Measurements from ENCODE around the gene MYL5.

MYL5 gene

DNA sequence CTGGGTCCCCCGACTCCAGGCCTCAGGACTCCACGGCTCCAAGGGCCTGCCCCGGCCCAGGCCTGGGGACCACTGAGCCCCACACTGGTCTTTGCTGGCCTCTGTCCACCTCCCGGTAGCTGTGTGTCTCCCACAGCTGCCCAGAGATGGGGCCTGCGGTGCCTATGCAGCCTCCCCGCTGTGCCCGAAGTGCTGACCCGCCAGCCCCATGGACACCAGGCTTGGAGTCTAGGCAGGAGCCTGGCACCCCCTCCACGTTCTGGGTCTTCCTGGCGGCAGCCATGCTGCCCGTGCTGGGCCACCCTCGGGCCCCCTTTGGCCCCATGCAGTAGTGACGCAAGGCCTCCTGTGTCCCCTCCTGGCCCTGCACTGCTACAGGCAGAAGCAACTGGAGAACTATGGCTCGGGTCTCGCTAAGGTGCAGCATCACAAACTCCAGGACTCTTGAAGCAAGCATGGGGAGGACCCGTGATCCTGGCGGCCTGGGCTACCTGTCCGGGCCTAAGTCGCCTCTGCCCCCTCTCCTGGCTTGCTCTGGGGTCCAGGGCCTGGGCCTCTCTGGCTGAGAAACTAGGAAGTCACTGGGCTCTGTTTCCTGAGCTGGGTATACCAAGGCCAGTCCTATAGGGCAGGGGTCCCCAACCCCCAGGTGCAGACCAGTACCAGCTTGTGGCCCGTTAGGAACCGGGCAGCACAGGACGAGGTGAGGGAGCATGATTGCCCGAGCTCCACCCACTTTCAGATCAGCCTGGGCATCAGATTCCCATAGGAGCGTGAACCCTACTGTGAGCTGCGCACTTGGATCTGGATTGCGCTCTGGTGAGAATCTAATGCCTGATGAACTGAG is 917 bp downstream of the MYL5 start:
- DNase-seq: peak in 2 of 5 experiments; percentile 5 to 30

DNA sequence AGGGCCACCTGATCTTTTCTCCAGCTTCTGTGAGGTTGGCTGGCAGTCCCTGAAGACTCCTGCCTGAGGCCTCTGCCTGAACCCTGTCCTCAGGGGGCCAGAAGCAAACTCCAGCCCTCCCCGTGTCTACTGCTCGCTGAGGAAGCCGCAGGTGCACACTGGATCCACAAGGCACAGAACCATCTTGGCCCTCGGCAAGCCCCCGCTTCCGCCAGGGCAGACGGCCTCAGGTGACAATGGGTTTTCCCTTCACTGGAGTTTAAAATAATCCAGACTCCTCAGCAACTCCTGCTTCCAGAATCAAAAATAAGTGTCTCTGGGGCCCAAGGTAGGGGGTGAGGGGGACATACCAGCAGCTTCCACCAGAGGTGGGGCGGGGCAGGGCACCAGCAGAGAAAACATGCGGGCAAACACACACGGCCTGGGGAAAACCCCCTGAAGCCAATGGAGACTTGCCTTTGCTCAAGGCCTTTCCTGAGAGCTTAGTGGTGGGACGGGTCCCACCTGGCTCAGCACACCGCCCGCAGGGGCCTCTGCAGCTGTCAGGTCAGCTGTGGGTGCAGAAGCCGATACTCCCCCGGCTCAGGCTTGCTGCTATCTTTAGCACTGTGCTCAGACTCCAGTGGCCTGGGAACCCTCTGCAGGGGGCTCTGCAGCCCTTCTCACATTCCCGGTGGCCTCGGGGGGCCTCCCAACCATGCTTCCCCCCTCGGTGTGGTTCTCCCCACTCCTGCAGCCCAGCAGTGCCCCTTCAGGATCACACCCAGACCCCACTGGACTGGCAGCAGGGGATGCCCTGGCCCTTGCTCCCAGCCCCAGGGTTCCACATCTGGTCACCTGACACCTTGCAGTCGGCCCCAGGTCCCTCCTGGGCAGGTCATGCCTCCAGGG is 1.9 kb downstream of the MYL5 start:
- DNase-seq: no peak

DNA sequence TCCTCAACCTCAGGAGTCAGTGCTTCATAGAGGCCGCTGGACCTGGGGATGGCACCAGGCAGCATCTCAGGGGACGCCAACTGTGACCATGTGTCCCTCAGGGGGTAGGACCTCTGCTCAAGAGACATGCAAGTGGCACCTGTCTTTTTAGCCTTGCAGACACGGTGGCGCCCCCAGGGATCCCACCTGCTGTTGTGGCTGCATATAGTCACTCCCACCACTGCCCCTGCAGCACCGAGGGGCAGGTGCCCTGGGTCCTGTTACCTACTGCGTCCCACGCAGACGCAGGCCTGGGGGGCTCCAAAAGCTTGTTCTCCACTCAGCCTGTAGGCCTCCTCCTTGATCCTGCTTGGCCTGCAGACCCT is 2.5 kb downstream of the MYL5 start:
- no peak for DNase-seq

DNA sequence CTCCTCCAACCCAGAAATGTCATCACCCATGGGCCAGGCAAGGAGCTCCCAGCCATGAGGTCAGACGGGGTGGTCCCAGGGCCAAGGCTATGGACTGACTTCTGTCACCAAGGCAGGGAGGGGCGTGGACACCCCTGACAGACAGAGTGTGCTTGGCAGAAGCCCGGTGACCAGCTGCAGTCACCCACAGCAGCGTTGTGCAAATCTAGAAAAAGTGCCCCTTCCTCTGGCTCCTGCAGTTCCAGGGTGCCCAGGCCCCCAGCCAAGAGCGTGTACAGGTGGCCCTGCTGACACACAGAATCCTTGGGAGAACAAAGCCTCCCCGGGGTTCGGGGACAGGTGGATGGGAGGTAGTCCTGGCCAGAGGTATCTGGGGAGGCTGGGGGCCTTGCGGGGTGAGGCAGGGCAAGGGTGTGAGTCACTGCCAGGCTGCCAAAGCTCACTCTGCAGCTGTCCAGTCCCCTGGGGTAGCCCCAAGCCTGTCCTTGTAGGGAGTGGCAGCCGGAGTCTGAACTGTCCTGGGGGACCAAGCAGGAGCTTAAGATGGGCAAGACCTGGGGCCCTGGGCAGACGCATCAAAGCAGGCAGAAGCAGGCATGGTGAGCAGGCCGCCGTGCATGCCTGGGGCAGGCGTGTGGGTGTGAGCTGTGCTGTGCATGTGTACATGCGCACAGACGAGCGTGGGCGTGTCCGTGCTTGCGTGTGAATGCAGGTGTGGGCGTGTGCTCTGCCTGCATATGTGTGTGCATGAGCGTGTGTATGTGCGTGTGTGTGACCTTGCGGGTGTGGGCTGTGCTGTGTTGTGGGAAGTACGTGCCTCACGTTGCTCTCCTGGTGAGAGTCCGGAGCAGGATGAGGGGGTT is 3.3 kb downstream of the MYL5 start:
- peak in 1 of 5 experiments; percentile 72 for DNase-seq

DNA sequence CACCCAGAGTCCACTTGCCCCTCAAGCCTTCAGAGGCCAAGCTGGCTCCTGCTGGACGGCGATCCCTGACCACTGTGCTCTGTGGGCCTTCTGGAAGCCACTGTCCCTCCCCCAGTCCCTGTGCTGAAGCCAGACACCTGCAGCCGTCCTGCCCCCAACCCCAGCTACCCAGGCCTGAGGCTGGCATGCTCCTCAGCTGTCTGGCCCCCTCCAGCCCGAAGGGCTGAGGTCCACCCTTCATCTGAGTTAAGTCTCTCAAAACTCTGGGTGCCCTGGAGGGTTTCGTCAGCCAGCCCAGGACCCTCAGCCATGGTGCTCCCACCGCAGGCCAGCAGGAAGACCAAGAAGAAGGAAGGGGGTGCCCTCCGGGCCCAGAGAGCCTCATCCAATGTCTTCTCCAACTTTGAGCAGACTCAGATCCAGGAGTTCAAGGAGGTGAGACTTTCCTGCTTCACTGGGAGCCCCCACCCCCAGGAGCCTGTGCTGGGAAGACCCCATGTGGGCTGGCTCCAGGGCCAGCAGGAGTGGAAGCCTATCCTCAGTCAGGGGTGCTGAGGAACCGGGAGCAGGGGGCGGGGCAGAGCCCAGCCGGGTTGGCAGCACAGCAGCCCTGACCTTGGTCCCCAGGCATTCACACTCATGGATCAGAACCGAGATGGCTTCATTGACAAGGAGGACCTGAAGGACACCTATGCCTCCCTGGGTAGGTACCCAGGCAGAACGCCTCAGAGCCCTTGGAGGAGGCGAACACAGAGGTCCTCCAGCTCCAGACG is 4.2 kb downstream of the MYL5 start:
- DNase-seq: no peak

DNA sequence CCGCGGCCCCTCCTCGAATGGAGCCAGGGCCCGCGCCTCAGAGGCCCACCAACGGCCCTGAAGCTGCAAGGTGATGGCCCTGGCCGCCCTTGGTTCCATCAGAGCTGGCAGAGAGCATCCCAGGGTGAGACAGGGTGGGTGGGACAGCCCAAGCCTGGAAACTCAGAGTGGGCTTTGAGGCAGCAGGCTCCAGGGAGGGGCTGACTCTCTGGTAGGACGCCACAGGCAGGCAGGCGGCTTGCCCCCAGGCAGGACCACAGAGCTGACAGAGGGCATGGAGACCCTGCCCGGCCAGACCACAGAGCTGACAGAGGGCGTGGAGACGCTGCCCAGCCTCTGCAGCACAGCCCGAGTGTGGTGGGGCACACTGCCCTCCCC is 4.8 kb downstream of the MYL5 start:
- no peak for DNase-seq

DNA sequence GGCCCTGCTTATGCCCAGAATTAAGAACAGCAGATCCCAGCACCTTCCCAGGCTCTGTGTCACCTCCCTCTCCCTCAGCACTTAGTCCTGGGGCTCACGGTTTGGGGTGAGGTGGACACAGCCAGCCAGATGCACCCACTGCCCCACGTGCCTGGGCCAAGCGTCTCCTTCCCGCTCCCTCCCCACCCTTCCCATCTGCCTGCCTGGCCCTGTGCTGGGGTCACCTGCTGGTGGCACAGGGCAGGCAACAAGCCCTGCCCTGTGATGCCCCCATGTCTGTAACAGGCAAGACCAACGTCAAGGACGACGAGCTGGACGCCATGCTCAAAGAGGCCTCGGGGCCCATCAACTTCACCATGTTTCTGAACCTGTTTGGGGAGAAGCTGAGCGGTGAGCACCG is 5.3 kb downstream of the MYL5 start:
- no peak for DNase-seq

DNA sequence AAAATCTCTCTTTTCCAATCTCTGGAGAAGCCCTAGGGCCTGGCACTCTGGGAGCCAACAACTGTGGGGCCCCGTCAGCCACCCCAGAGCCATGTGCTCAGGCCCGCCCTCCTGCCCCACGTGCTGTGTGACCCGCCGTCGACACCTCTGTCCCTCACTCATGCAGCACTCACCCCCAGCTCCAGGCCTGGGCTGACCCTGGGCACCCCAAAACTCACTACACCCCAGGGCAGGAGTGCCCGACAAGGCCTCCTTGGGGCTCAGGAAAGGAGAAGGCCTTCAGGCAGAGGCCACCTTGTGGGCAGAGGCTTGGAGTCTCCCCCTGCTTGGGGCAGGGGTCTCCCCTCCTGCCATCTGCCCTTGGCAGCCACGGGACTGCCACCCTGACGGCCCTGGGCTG is 5.7 kb downstream of the MYL5 start:
- no peak for DNase-seq

DNA sequence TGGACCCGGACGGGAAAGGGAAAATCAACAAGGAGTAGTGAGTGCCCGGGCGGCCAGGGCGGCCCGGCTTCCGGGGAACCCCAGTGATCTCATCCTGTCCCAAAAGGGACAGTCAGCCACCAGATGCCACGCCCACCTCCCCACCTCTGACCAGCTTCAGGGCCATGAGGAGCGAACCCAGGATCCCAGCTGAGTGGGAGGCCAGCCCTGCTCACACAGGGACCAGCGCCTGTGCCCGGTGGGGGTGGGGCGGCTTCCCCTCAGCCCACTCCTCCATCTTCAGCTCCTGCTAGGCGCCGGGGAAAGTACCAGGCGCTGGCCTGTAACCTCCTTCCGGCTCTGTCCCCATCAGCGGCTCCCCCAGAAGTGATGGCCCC is 6.2 kb downstream of the MYL5 start:
- no peak for DNase-seq

DNA sequence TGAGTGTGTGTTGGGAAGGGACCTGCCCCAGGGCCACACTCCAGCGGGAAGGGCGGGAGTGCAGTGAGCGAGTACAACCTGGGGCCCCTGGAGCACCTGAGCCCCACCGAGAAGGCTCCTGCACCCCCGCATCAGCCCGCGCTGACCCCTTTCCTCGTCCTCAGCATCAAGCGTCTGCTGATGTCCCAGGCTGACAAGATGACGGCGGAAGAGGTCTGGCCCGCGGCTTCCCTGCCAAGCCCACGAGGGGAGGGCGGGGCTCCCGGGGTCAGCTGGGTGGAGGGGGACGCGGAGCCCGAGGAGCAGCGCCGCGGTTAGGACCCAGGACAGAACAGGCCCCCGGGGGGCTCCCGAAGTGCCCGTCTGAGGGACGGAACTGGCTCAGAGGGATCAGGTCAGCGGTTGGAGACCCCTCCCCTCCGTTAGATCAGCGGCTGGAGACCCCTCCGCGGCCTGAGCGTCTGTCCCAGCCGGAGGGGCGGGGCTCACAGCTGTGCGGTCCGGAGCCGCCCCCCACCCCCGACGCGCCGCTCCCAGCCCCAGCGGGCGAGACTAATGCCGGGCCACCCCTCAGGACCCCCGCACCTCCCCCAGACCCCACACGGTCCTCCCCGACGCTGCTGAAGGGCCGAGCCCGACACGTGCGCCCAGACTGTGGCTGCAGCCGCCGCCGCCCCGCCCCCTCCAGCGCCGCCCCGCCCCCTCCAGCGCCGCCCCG is 6.7 kb downstream of the MYL5 start:
- peak in 3 of 5 experiments; percentile 36 to 69 (median 57) for DNase-seq

DNA sequence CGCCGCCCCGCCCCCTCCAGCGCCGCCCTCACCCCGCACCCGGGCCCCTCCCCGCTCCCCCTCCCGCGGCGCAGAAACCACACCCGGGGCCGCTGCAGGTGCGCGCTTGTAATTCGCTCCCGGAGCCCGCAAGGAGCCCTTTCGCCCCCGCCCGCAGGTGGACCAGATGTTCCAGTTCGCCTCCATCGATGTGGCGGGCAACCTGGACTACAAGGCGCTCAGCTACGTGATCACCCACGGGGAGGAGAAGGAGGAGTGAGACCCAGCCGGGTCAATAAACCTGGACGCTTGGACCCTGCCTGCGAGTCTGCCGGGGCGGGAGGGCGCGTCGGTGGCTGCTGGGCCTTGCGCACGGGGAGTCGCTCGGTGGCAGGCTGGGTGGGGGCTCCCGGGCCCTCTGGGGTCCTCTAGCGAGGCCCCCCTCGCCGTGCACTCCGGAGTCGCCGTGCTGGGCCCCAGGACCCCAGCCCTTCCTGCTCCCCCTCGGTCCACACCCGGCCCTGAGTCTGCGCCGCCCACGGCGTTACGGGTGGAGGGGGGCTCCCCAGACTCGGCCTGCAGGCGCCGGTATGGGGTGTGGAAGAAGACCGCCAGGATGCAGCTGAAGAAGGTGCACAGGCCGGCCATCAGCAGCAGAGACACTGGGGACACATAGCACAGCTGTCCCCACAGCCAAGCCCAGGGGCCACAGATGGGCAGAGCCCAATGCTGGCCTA is 7.6 kb downstream of the MYL5 start:
- DNase-seq: peak in 4 of 5 experiments; percentile 32 to 60 (median 34)

DNA sequence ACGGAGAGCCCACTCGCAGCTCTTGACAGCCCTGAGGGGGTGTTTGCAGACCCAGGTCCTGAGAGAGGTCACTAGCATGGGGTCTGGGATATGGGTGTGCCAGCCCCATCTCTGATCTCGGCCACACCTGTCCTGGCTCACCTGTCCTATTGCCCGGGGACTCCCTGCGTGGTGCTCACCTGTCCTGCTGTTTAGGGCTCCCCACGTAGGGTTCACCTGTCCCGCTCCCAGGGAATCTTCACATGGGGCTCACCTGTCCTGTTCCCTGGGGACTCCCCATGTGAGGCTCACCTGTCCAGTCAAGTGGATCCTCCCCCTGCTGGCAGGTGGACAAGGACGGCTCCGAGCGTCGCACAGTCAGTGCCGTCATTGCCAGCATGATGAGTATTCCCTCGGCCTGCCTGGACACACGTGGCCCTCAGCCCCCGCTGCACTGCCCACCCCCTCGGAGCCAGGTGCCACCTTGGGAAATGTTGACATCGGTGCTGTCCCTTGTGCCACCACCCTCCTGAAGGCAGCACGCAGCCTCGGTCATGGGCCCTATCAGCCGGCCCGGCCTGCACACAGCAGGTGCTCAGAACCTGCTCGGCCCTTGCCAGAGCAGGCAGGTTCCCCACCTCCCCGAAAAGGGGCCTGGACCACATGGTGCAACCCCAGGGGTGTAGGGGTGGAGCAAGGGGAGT is 8.3 kb downstream of the MYL5 start:
- no peak for DNase-seq

DNA sequence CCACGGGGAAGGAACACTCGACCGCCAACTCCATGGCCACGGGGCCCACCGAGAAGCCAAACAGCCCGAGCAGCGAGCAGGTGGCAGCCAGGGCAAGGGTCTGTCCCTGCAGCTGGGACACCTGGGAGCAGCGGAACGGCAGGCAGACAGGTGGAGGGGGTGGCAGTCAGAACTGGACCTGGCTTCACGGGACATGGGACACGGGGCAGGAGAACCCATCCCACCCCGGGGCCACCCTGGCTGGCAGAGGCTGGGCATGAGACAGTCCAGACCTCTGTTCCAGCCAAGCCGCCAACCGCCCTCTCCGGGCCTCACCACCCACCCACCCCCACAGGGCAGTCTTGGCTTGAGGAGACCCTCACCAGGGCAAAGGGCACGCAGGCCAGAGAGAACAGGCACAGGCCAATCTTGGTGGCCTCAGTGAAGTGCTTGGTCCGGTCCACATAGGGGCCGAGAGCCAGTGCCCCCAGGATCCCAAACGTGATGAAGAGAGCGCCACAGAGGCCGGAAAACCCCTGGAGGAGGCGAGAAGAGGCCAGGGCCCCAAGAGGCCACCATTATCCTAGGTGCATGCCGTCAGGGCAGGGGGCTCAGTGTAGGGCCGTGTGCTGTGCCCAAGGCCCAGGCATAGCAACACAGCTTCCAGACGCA is 9.0 kb downstream of the MYL5 start:
- DNase-seq: no peak

DNA sequence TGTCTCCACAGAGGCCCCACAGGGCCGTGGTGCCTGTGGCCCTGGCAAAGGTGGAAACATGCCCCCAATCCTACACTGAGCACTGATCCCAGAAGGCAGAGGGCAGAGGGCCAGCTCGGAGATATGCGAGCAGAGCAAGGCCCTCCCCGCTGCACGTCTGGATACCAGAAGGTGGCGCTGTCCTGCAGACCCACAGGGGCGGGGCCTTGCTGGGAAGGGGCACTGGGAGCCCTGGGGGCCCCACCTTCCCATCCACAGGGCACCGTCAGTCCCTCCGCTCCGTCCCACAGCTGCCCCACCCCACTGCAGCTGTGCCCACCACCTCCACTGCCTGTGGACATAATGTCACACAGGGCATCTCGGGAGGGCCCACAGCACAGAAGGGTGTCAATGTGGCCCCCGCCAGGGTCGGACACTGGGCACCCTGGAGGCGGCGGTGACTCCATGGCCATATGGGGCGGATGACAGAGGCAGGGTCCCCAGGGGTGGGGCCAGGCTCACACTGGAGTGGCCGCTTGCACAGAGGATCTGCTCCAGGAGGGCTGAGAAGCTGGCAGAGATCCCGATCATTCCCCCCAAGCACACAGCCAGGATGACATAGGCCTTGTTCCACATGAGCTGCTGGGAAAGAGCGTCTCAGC is 9.8 kb downstream of the MYL5 start:
- DNase-seq: peak in 2 of 5 experiments; percentile 18 to 57

DNA sequence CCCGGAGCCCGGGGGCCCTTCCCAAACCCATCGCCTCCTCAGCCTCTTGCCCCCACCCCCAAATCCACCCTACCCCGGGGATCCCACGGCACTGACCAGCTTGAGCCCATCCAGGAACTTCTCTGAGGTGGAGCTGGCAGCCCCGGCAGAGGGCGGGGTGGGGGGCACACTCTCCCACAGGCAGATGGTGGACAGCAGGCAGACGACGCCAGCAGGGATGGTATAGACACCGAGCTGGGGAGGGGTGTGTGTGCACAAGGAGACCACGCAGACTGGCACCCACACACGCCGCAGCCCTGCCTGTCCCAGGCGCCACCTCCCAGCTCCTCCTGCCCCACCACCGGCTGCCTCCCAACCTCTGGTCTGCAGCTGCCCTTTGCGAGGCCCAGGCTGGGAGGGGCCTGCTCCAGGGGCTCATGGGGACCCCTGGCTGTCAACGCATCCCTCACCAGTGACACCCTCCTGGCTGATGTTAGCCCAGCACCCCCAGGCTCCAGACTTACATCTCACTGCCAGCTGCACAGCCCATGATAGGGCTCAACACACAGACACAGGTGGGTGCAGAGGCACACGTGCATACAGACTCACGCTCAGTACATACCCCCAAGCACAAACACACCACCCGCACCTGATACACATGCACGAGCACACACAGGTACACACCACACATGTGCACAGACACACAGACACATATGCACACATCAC is 10.4 kb downstream of the MYL5 start:
- DNase-seq: no peak

DNA sequence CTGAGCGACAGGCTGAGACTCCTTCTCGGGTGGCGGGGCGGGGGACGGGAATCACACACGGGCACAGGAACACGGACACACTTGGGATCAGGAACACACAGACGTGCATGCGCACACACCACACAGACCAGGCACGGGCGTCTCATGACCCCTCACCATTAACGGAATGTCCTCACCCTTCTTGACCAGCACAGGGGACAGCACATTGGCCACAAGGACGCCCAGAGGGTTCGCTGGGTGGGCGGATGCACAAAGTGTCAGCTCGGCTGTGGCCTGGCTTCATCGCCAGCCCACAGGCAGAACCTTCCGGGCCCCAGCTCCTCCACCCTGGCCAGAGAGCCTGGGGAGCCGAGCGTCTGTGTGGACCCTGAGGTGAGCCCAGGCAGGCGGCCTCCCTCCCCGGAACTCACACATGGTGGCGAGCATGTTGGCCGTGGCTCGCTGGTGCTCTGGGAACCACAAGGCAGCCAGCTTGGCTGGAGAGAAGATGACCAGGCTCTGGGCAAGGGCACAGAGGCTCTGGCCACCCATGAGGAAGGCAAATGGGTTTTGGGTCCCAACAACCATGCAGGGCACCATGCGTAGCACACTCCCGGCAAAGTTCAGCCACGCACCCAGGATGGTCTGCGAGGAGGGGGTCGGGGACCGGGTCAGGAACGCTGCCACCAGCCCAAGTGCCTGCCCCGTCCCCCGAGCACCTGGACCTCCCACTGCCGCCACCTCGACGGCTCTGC is 11.5 kb downstream of the MYL5 start:
- DNase-seq: no peak

DNA sequence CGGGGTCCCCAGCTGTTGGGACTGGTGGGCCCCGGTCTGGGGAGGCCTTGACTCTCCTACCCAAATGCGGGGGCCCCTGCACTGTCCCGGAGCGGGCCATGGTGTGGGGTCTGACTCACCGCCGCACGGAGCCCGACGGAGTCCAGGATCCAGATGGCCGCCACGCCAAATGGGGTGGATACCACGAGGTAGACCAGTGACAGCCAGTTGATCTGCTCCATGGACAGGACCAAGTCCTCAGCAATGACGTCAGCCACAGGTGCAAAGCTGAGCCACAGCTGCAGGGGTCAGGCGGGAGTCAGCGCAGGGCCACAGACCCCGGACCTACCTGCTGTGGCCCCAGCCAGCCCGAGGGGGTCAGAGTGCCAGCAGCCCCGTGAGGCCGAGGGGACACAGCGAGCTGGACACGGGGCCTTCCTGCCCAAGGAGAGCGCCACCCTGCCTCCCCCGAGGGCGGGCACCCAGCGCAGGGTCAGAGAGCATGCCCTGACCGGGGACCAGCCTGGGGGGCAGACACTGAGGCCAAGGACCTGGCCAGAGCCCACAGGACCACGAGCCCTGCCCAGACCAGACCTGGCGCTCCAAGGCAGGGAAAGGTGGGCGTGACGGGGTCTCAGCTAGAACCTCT is 12.2 kb downstream of the MYL5 start:
- no peak for DNase-seq
